ENCODE measurements around the gene SLC25A21.

The SLC25A21 gene

GRCh38 chr14:37045340-37046061, 126.9 kb downstream of the SLC25A21 start:
- no peaks in the 10 kb centered on the region for H3K9me3 Mint-ChIP-seq
- DNase-seq = no peak
- no peaks in the 10 kb centered on the region for H3K27me3 Mint-ChIP-seq

GRCh38 chr14:37037636-37038387, 134.6 kb downstream of the SLC25A21 start:
- H3K9me3 Mint-ChIP-seq = peaks cover 8% of the 10 kb centered on the region
- no peak overlapping the region for H3K4me3 Mint-ChIP-seq
- no peak overlapping the region for H3K27ac Mint-ChIP-seq
- no peaks in the 10 kb centered on the region for H3K27me3 Mint-ChIP-seq
- no peak for DNase-seq
- no peaks in the 10 kb centered on the region for H3K4me1 Mint-ChIP-seq (ENCODE audit: low read depth)
- no peaks in the 10 kb centered on the region for H3K36me3 Mint-ChIP-seq (ENCODE audit: low read depth)

More at GRCh38 chr14:37045340-37046061, 126.9 kb downstream of the SLC25A21 start:
- H3K27ac Mint-ChIP-seq = no peak overlapping the region
- no peaks in the 10 kb centered on the region for H3K36me3 Mint-ChIP-seq (ENCODE audit: low read depth)
- H3K4me3 Mint-ChIP-seq = no peak overlapping the region
- no peaks in the 10 kb centered on the region for H3K4me1 Mint-ChIP-seq (ENCODE audit: low read depth)

DNA sequence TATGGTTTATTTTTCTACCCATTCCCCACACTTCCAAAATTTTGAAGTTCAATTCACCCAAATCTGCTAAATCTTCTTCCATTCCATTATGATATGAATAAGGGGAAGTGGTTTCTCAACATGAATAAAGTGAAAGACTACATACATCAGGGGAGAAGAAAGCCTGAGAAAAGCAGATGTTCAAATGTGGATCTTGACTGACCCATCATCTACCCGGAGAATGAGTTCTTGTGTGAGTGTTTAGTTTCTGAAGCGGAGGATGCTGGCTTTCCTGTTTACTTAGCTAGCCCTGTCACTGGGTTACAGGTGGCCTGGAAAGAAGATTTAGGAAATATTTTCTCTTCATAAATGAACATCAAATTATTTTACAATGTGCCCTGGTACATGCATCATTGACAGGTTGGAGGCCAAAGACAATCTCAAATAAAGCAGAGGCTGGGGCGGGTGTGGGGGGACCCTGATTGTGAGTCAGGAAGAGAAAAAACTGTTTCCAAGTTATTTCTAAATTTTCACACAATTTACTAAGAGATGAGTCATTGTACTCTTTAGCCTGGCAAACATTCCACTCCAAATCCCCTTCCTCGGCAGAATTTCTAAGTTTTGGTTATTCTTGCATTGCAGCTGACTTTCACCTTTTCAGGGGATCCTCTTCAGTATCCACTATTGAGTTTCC, 135.6 kb downstream of the SLC25A21 start:
- peaks cover 8% of the 10 kb centered on the region for H3K9me3 Mint-ChIP-seq
- H3K36me3 Mint-ChIP-seq (ENCODE audit: low read depth) = no peaks in the 10 kb centered on the region
- H3K4me1 Mint-ChIP-seq (ENCODE audit: low read depth) = no peaks in the 10 kb centered on the region
- no peak overlapping the region for H3K27ac Mint-ChIP-seq
- no peak for DNase-seq
- H3K27me3 Mint-ChIP-seq = no peaks in the 10 kb centered on the region
- H3K4me3 Mint-ChIP-seq = no peak overlapping the region

DNA sequence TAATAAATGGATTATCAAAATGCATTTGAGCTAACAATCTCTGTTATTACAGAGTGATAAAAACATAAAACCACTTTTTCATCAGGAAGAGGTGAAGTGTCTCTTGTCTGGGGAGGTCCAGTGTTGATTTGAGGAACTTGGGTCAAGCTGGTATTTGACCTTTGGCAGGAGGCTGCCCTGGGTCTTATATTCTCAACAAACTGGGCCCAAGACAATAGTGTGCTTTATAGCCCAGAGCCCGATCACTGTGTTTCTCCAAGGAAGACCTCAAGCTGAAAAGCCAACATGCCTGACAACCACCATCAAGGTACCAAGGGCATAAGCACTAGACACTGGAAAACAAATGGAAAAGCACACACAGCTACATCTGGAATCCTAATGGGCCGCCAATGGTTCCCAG, 137.0 kb downstream of the SLC25A21 start:
- Mint-ChIP-seq H3K27me3 (no peaks in the 10 kb centered on the region), H3K4me1 (ENCODE audit: low read depth) (no peaks in the 10 kb centered on the region), H3K9me3 (peaks cover 8% of the 10 kb centered on the region), H3K4me3 (no peak overlapping the region), H3K36me3 (ENCODE audit: low read depth) (no peaks in the 10 kb centered on the region), H3K27ac (no peak overlapping the region)
- no peak for DNase-seq

DNA sequence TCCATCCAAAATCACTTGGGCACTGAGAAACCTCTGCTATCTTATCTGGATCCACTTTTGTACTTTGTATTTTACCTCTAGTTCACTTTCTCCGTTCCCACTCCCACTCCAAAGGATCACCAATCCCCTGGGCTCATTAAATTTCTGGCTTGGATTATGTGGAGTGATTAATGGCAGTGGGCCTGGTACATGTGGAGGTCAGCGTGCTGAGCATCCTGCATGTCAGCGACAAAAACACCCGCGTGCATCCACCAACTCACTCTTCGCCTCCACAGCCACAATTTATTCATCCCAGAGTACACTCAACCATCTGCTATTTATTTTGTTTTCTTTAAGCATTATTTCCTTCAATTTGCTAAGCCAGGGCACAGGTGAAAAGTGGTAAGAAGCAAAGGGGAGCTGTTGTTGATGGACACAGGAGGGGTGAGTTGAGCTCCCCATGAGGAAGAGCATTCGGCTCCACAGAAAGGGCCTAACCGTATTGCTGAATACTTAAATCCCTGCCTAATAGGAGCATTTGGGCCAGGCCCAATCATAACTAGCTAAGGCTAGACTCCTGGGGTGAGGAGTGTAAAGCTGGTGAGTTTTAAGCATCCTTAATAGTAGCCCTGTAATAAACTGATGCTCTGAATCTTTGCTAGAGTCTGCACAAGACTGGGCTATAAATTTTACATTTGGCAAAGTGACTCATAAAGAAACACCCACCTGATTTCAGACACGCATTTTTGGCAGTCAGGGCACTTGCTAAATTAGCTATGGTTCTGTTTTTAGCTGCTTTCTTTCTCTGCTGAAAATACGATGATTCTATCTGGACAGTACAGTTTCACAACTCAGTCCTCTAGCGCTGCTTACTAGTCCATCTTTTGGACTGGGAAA, 137.8 kb downstream of the SLC25A21 start:
- H3K36me3 Mint-ChIP-seq (ENCODE audit: low read depth) = no peaks in the 10 kb centered on the region
- H3K27me3 Mint-ChIP-seq = no peaks in the 10 kb centered on the region
- no peak overlapping the region for H3K4me3 Mint-ChIP-seq
- no peaks in the 10 kb centered on the region for H3K4me1 Mint-ChIP-seq (ENCODE audit: low read depth)
- H3K9me3 Mint-ChIP-seq = peaks cover 7% of the 10 kb centered on the region
- H3K27ac Mint-ChIP-seq = no peak overlapping the region
- DNase-seq = no peak

- Mint-ChIP-seq H3K9me3 (peaks cover 3% of the 10 kb centered on the region), H3K27me3 (no peaks in the 10 kb centered on the region), H3K36me3 (ENCODE audit: low read depth) (no peaks in the 10 kb centered on the region), H3K4me3 (no peak overlapping the region), H3K27ac (no peak overlapping the region), H3K4me1 (ENCODE audit: low read depth) (no peaks in the 10 kb centered on the region)
- no peak for DNase-seq
These were observed 139.5 kb downstream of the SLC25A21 start for GRCh38 chr14:37032863-37033262.

DNA sequence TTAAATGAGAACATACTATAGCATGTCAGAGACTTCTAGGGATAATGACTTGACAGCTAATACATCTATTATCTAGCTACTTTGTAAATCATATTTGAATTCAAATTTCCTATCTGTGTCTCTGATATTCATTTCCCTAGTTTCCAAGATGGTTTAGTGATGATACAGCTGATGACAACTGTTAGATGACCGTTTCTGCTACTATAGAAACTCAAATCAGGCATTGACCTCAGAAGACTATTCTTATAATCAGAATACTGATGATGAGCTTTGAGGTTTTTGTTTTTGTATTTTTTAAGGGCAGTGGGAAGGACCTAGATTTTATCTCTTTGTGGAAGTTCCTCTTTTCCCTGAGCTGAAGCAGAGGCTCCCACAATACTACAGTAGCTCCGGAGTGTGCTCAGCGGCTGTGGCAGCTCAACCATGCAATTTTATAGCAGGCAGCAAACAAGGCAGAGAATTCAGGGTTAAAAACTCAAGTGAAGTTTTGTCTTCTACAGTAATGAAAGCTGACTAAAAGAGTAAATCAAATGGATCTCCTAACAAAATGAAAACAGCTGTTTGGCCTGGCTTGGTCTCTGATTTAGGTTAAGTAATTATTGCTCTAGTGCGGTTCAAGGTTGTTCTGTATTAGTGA, 145.1 kb downstream of the SLC25A21 start:
- no peak for DNase-seq
- Mint-ChIP-seq H3K9me3 (peaks cover 2% of the 10 kb centered on the region), H3K27ac (no peak overlapping the region), H3K36me3 (ENCODE audit: low read depth) (no peaks in the 10 kb centered on the region), H3K4me3 (no peak overlapping the region), H3K4me1 (ENCODE audit: low read depth) (no peaks in the 10 kb centered on the region), H3K27me3 (no peaks in the 10 kb centered on the region)

- H3K4me3 Mint-ChIP-seq = no peak overlapping the region
- no peaks in the 10 kb centered on the region for H3K36me3 Mint-ChIP-seq (ENCODE audit: low read depth)
- no peaks in the 10 kb centered on the region for H3K4me1 Mint-ChIP-seq (ENCODE audit: low read depth)
- H3K9me3 Mint-ChIP-seq = peaks cover 2% of the 10 kb centered on the region
- H3K27me3 Mint-ChIP-seq = no peaks in the 10 kb centered on the region
- no peak overlapping the region for H3K27ac Mint-ChIP-seq
- DNase-seq = no peak
These were observed 148.4 kb downstream of the SLC25A21 start for GRCh38 chr14:37023875-37024565.

DNA sequence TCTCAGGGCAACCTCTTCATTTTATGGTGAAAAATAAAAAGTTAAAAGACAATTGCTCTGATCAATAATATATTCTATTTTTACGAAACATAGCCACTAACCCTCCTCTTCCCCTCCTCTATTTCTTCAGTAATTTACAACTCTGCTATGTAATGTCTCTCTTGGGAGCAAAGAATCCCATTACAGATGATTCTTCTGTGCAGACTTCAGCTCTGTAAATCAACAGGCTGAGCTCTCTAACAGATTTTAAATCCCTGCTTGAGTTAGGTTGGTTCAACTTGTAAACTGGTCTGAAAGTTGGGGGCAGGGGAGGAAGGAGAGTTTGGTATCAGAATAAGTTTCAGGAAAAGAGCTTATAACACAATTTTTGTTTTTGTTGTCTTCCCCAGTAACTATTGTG, 151.0 kb downstream of the SLC25A21 start:
- no peaks in the 10 kb centered on the region for H3K27me3 Mint-ChIP-seq
- H3K9me3 Mint-ChIP-seq = peaks cover 8% of the 10 kb centered on the region
- H3K27ac Mint-ChIP-seq = no peak overlapping the region
- no peaks in the 10 kb centered on the region for H3K36me3 Mint-ChIP-seq (ENCODE audit: low read depth)
- H3K4me3 Mint-ChIP-seq = no peak overlapping the region
- no peak for DNase-seq
- no peaks in the 10 kb centered on the region for H3K4me1 Mint-ChIP-seq (ENCODE audit: low read depth)

DNA sequence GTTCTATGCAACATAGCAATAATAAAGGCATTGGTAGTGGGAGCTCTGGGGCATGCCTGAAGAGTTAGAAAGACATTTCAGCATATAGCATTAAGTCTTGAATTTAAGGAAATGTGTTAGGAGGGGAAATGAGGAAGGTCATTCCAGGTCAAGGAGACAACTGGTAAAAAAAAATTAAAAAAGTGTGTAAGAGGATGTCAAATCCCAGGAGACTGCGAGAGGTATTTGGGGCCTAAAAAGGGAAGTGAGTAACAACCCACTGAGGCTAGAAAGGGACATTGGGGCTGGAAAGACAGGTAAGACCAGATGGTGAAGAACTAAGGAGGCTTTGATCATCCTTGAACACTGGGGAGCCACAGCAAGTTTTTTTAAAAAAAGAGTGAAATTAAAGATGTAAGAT, 152.9 kb downstream of the SLC25A21 start:
- no peak overlapping the region for H3K4me3 Mint-ChIP-seq
- H3K27ac Mint-ChIP-seq = no peak overlapping the region
- H3K9me3 Mint-ChIP-seq = peaks cover 6% of the 10 kb centered on the region
- H3K27me3 Mint-ChIP-seq = no peaks in the 10 kb centered on the region
- DNase-seq = no peak
- no peaks in the 10 kb centered on the region for H3K36me3 Mint-ChIP-seq (ENCODE audit: low read depth)
- H3K4me1 Mint-ChIP-seq (ENCODE audit: low read depth) = no peaks in the 10 kb centered on the region

DNA sequence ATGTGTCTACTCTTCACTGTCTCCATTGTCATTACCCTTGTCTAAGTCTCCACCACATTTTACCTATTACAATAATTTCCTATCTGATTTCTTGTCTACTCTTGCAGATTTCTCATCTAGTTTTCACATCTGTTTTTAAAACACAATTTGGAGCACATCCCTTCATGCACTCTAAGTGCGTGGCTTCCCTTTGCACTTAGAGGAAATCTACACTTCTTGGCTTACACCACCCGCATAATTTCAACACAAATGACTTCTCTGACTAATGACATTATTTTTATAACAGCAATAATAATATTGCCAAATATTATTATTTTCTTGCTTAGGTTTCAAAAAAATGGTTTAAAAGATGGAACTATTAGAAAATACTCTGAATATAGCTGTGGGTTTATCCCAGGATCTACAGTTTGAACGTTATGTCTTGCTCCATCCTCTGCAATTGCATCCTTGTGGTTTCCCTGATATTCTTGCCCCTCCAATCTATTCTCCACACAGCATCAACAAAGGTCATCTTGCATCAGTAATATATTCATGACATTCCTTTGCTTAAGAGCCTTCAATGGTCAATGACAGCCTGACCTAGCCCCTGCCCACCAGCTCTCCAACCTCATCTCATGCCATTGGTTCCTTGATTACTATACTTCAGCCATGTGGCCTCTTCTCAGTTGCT, 153.7 kb downstream of the SLC25A21 start:
- Mint-ChIP-seq H3K27me3 (no peaks in the 10 kb centered on the region), H3K36me3 (ENCODE audit: low read depth) (no peaks in the 10 kb centered on the region), H3K9me3 (peaks cover 6% of the 10 kb centered on the region), H3K27ac (no peak overlapping the region), H3K4me3 (no peak overlapping the region), H3K4me1 (ENCODE audit: low read depth) (no peaks in the 10 kb centered on the region)
- DNase-seq = no peak

DNA sequence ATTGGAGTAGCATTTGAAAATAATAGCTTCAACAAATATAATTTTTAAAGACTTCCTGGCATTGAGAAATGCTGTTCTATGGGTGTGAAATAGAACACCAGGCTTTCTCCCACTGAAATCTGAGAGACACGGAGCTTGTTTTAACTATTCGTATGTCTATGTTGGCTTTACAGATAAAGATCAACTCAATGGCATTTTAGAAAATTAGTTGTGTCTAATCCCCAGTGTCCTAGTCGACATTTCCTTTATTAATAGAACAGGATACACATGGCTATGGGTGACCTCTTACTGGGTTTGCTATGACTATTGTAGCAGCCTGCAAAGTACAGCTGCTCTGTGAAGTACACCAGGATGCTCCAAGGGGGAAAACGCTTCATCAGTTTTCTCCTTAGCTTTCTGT, 159.3 kb downstream of the SLC25A21 start:
- Mint-ChIP-seq H3K4me3 (no peak overlapping the region), H3K4me1 (ENCODE audit: low read depth) (no peaks in the 10 kb centered on the region), H3K27ac (no peak overlapping the region), H3K27me3 (no peaks in the 10 kb centered on the region), H3K9me3 (peaks cover 6% of the 10 kb centered on the region), H3K36me3 (ENCODE audit: low read depth) (no peaks in the 10 kb centered on the region)
- no peak for DNase-seq

DNA sequence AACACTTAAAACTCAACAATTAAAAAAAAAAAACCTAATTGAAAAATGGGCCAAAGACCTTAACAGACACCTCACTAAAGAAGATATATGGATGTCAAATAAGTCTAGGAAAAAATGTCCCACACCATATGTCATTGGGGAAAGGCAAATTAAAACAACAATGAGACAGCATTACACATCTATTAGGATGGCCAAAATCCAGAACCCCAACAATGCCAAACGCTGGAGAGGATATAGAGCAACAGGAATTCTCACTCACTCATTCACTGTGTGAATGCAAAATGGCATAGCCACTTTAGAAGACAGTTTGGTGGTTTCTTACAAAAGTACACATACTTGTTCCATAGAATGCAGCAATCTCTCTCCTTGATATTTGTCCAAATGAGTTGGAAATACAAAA, 173.7 kb downstream of the SLC25A21 start:
- no peaks in the 10 kb centered on the region for H3K36me3 Mint-ChIP-seq (ENCODE audit: low read depth)
- no peak overlapping the region for H3K4me3 Mint-ChIP-seq
- no peaks in the 10 kb centered on the region for H3K4me1 Mint-ChIP-seq (ENCODE audit: low read depth)
- no peak for DNase-seq
- H3K9me3 Mint-ChIP-seq = peaks cover 3% of the 10 kb centered on the region
- no peaks in the 10 kb centered on the region for H3K27me3 Mint-ChIP-seq
- H3K27ac Mint-ChIP-seq = no peak overlapping the region

All from activated T-cell treated with anti-CD3 and anti-CD28 coated beads, Interleukin-2, amount 50 U/mL, for 24 hours (primary cell).